Neuron (in vitro differentiated cells): ENCODE data around the gene RADIL.

Source experiments
- H2AFZ ChIP-seq: one replicate; pipeline ENCODE4 v1.6.1; 2013; ENCODE audit warnings: low read depth, mild to moderate bottlenecking, inconsistent platforms, low read length, moderate library complexity
- H3K27me3 ChIP-seq: one replicate; pipeline ENCODE4 v1.6.1; 2013; ENCODE audit warnings: low read length; ENCODE audit not compliant: insufficient read depth
- H3K36me3 ChIP-seq: one replicate; pipeline ENCODE4 v1.6.1; 2013; ENCODE audit warnings: low read length; ENCODE audit not compliant: insufficient read depth
- H3K4me1 ChIP-seq: one replicate; pipeline ENCODE4 v1.6.1; 2013; ENCODE audit warnings: low read length; ENCODE audit not compliant: insufficient read depth
- H3K4me3 ChIP-seq: 2 replicates; pipeline ENCODE4 v1.5.1; 2013; ENCODE audit warnings: mild to moderate bottlenecking, low read length, moderate library complexity
- H3K9me3 ChIP-seq: one replicate; pipeline ENCODE4 v1.6.1; 2013; ENCODE audit warnings: low read length

RADIL gene

DNA sequence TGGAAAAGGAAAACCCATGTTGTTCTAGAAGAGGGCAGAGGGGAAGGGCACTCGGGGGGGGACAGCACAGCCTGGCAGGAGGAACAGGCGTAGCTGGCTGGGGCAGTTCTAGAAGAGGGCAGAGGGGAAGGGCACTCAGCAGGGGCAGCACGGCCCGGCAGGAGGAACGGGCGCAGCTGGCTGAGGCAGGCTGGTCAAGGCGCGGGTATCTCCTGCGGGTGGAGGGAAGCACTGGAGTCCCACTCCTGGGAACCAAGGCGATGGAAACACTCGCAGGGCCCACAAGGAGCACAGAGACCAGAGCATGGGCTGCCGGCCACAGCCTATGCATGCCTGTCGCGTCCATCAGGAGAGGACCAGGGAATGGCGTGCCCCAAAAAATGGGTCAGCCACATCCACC, 58.4 kb downstream of the RADIL start:
- H3K9me3 ChIP-seq = no peaks in the 10 kb centered on the region
- H3K4me1 ChIP-seq = no peaks in the 10 kb centered on the region
- H2AFZ ChIP-seq = no peak overlapping the region
- no peak overlapping the region for H3K4me3 ChIP-seq
- H3K36me3 ChIP-seq = no peaks in the 10 kb centered on the region
- no peaks in the 10 kb centered on the region for H3K27me3 ChIP-seq

GRCh38 chr7:4824120-4824775, 59.3 kb downstream of the RADIL start:
- Histone ChIP-seq H3K27me3 (no peaks in the 10 kb centered on the region), H3K4me3 (no peak overlapping the region), H2AFZ (no peak overlapping the region), H3K4me1 (no peaks in the 10 kb centered on the region), H3K36me3 (no peaks in the 10 kb centered on the region), H3K9me3 (no peaks in the 10 kb centered on the region)

DNA sequence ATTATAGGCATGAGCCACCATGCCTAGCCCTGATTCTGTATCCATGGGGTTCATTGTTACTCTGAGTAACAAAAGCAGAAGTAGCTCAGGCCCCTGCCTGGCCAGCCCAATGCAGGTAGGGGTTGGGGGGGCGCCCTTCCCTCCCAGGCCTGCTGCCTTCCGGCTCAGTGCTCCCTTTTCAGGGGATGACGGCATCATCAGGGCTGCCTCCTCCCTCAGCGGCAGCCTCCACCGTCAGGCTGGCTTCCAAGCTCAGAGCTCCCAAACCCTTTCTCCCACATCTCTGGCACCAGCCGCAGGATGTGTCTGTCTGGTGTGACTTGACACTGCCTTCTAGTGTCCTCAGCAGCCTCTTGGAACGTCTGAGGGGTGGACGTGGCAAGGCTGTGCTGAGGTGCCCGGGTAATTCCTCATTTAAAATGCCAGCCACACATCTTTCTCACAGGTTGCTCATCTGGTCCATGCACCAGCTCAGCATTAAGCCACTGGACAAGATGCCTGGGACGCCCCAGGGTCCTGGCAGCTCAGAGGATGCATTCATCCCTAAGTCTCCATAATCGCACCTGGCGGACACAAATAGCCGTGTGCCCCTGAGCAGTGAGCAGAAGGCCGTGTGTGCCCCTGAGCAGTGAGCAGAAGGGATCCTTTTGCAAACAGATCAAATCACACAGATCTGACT, 59.9 kb downstream of the RADIL start:
- H2AFZ ChIP-seq = no peak overlapping the region
- H3K36me3 ChIP-seq = no peaks in the 10 kb centered on the region
- H3K9me3 ChIP-seq = no peaks in the 10 kb centered on the region
- no peaks in the 10 kb centered on the region for H3K4me1 ChIP-seq
- no peaks in the 10 kb centered on the region for H3K27me3 ChIP-seq
- no peak overlapping the region for H3K4me3 ChIP-seq

- Histone ChIP-seq H3K9me3 (no peaks in the 10 kb centered on the region), H3K27me3 (no peaks in the 10 kb centered on the region), H2AFZ (no peak overlapping the region), H3K36me3 (no peaks in the 10 kb centered on the region), H3K4me3 (no peak overlapping the region), H3K4me1 (no peaks in the 10 kb centered on the region)
These were observed 60.8 kb downstream of the RADIL start for GRCh38 chr7:4822677-4823076.

- no peaks in the 10 kb centered on the region for H3K9me3 ChIP-seq
- H3K4me3 ChIP-seq = no peak overlapping the region
- no peaks in the 10 kb centered on the region for H3K36me3 ChIP-seq
- no peaks in the 10 kb centered on the region for H3K4me1 ChIP-seq
- H3K27me3 ChIP-seq = no peaks in the 10 kb centered on the region
- H2AFZ ChIP-seq = no peak overlapping the region
These were observed 62.5 kb downstream of the RADIL start for GRCh38 chr7:4820967-4821471.

DNA sequence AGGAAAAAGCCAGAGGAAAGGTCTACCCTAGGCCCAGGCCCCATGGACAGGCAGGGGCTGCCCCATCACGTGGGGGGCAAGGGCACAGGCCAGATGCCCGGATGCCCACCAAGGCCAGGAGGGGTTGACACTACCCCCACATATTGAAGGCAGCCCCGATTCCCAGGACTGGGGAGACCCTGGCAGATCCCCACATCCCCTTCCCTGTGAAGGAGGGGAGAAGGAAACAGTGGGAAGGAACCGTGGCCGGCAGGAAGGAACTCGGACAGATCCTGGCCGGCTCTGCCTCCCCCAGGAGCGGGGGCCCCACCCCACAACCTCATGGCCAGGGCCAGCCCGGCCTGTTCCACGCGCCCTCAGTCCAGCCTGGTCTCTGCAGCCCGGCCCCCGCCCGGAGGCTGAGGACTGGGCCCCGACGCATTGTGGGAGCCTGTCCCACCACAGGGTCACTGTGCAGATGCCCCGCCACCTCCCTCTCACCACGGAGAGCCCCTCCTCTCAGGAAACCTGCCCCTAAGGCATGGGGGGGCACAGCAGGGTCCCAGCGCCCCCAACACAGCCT, 63.0 kb downstream of the RADIL start:
- Histone ChIP-seq H3K27me3 (no peaks in the 10 kb centered on the region), H3K4me1 (no peaks in the 10 kb centered on the region), H3K9me3 (no peaks in the 10 kb centered on the region), H3K4me3 (no peak overlapping the region), H3K36me3 (no peaks in the 10 kb centered on the region), H2AFZ (no peak overlapping the region)

GRCh38 chr7:4819560-4820404, 63.7 kb downstream of the RADIL start:
- H3K4me1 ChIP-seq = no peaks in the 10 kb centered on the region
- no peak overlapping the region for H3K4me3 ChIP-seq
- H3K36me3 ChIP-seq = peaks cover 4% of the 10 kb centered on the region
- H3K27me3 ChIP-seq = no peaks in the 10 kb centered on the region
- no peaks in the 10 kb centered on the region for H3K9me3 ChIP-seq
- H2AFZ ChIP-seq = no peak overlapping the region

DNA sequence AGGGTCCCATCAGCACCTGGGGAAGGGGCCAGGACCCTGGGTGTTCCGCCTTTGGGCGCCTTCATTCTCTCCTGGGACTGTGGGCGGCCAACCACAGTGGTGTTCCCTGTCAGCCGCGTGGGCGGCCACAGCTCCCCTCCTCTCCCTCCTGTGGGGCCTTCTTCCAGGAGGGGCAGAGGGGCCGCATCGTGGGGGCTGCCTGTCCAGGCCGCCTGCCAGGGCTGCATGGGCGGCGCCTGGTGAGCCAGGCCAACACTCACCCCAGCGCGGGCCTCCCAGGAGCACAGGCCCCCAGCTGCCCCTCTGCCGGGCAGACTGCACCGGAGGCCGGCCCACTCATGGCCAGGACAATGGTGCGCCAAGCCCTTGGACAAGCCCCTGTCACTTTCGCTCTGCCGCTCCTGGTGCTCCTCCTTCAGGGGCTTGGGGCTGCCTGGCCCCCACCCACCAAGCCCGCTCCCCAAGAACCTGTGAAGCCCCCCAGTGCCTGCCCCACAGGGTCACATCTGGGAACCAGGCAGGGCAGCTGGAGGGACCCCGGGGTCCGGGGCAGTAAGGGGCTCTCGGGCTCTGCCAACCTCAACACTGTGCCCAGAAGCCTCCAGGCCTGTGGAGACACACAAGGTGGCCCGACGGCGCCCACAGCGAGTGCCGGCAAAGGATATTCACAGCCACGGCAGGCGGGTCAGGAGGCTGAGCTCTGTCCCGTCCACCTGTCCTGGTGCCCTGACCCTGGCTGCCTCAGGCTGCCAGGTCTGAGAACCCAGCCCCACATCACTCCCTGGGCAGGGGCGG, 65.3 kb downstream of the RADIL start:
- Histone ChIP-seq H3K4me1 (no peaks in the 10 kb centered on the region), H3K4me3 (no peak overlapping the region), H3K9me3 (peaks cover 4% of the 10 kb centered on the region), H3K36me3 (peaks cover 14% of the 10 kb centered on the region), H3K27me3 (no peaks in the 10 kb centered on the region), H2AFZ (no peak overlapping the region)

DNA sequence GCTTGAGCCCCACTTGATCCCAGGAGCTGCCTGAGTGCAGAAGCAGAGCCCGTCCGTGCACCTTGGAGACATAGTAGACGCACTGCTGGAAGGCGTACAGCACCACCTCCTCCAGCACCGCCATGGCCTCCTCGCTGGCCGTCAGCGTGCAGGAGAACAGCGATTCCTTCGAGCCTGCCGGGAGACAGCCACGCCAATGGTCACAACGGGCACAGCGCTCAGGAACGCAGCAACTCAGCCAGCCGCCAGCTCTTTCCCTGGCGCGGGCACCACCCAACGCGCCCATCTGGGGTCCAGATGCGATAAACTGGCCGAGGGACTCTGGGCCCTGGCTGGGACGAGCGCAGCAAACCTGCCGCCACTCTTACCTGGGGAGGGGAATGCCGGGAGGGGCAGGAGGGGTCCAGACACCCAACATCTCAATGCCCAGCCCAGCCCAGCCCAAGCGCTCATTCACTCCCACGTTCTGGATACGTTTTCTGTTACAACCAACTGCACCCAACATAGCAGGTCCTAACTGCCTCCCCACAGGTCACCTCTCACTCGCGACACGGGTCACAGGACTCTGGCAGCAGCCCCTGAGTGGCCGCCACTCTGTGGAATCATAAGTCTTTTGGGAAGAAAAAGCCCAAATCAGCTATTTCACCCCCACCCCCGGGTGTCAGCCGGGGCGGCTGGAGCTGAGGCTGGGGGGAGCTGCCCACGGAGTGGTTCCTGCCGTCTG, 66.2 kb downstream of the RADIL start:
- H2AFZ ChIP-seq = no peak overlapping the region
- no peaks in the 10 kb centered on the region for H3K4me1 ChIP-seq
- H3K4me3 ChIP-seq = no peak overlapping the region
- peaks cover 9% of the 10 kb centered on the region for H3K9me3 ChIP-seq
- no peaks in the 10 kb centered on the region for H3K27me3 ChIP-seq
- H3K36me3 ChIP-seq = peaks cover 16% of the 10 kb centered on the region

GRCh38 chr7:4816419-4817080, 67.0 kb downstream of the RADIL start:
- Histone ChIP-seq H3K27me3 (no peaks in the 10 kb centered on the region), H3K4me1 (no peaks in the 10 kb centered on the region), H3K4me3 (no peak overlapping the region), H2AFZ (no peak overlapping the region), H3K36me3 (peaks cover 16% of the 10 kb centered on the region), H3K9me3 (peaks cover 9% of the 10 kb centered on the region)

DNA sequence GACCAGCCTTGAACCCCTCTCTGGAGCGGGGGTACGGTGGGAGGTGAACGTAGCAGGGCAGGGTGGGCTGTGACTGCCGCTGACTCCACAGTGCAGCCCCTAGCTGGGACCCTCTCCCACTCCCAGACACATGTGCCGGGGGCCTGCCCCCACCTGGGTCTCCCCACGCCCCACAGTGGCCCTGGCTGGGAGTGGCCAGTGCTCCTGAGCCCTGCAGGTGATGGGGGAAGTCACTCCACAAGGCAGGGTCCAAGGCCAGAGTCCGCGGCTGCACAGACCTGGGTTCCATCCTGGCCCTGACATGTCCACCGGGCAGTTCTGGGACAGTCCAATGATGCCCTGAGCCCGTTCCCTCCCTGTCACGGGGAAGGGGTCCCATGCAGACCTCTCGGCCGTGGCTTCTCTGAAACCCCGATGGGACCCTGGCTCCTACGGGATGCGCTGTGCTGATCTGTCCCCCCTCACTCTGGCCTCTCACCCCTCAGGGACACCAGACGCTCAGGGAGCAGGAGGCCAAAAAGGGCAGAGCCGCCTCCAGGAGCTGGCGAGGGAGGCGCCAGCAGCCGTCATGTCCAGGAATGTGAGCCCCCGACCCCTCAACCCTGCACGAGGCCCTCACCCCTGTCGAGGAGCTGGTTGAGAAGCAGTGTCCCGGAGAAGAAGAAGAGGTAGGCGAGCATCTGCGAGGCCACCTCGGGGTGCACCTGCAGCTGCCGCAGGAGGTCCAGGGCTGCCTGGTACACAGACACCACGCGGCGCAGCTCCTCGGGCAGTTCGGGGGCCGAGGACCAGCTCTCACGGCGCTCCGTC, 67.7 kb downstream of the RADIL start:
- no peaks in the 10 kb centered on the region for H3K27me3 ChIP-seq
- H3K4me1 ChIP-seq = no peaks in the 10 kb centered on the region
- no peak overlapping the region for H3K4me3 ChIP-seq
- peaks cover 16% of the 10 kb centered on the region for H3K36me3 ChIP-seq
- H3K9me3 ChIP-seq = peaks cover 9% of the 10 kb centered on the region
- H2AFZ ChIP-seq = no peak overlapping the region
